ENCODE measurements around the gene NRAS.

DNA sequence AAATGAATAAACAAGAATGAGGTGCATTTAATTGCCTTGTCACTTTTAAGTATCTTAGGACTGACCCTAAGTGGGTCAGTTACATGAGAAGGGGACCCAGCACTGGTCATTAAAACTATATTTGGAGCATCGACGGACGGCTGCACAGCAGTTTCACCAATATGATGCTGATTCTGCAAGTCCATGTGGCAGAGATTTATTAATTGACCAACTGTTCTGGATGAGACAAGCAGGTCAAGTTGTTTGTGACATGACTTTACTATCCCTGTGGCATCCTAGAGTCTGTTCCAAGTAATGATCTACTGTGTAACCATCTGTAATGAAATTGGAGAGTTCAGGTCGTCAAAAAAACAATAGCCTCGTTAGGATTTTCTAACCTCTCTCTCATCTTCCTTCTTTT, 30.7 kb downstream of the NRAS start:
- TF ChIP-seq POLR2A (IDR thresholded peaks at IDR 0.05) = no peak
- TF ChIP-seq, protein P1, sequence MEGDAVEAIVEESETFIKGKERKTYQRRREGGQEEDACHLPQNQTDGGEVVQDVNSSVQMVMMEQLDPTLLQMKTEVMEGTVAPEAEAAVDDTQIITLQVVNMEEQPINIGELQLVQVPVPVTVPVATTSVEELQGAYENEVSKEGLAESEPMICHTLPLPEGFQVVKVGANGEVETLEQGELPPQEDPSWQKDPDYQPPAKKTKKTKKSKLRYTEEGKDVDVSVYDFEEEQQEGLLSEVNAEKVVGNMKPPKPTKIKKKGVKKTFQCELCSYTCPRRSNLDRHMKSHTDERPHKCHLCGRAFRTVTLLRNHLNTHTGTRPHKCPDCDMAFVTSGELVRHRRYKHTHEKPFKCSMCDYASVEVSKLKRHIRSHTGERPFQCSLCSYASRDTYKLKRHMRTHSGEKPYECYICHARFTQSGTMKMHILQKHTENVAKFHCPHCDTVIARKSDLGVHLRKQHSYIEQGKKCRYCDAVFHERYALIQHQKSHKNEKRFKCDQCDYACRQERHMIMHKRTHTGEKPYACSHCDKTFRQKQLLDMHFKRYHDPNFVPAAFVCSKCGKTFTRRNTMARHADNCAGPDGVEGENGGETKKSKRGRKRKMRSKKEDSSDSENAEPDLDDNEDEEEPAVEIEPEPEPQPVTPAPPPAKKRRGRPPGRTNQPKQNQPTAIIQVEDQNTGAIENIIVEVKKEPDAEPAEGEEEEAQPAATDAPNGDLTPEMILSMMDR (IDR thresholded peaks at IDR 0.05) = no peak
- no peak for TF ChIP-seq EP300 (IDR thresholded peaks at IDR 0.05)

Measured in ovary (tissue), 3 donors.